GM12875 (cell line): ENCODE results near the gene TET2.

Experiments used
- H3K4me3 ChIP-seq: one replicate; pipeline ENCODE4 v1.5.1; 2011; ENCODE audit warnings: low read depth, low read length, control low read depth
- CTCF ChIP-seq: IDR thresholded peaks from 2 replicates; pipeline ENCODE4 v1.5.1; 2011; ENCODE audit warnings: low read depth, mild to moderate bottlenecking, control low read depth, inconsistent platforms, low read length, moderate library complexity, borderline replicate concordance; ENCODE audit not compliant: insufficient read depth

TET2 gene

GRCh38 chr4:105198541-105198940 is 51.9 kb downstream of the TET2 start:
- TF ChIP-seq CTCF = no peak
- no peak overlapping the region for H3K4me3 ChIP-seq

- no peak for TF ChIP-seq CTCF
- no peak overlapping the region for H3K4me3 ChIP-seq
Observed at GRCh38 chr4:105206214-105206613, 59.5 kb downstream of the TET2 start.

- TF ChIP-seq CTCF = no peak
Observed at GRCh38 chr4:105207386-105207785, 60.7 kb downstream of the TET2 start.

GRCh38 chr4:105208561-105208960 is 61.9 kb downstream of the TET2 start:
- H3K4me3 ChIP-seq = no peak overlapping the region
- no peak for TF ChIP-seq CTCF

More at GRCh38 chr4:105207386-105207785, 60.7 kb downstream of the TET2 start:
- no peak overlapping the region for H3K4me3 ChIP-seq

- no peak for TF ChIP-seq CTCF
- H3K4me3 ChIP-seq = no peak overlapping the region
Observed at GRCh38 chr4:105210916-105211315, 64.2 kb downstream of the TET2 start.

- H3K4me3 ChIP-seq = no peak overlapping the region
- no peak for TF ChIP-seq CTCF
Observed at GRCh38 chr4:105215609-105216313, 69.1 kb downstream of the TET2 start.

GRCh38 chr4:105225500-105225899 is 78.8 kb downstream of the TET2 start:
- no peak for TF ChIP-seq CTCF
- no peak overlapping the region for H3K4me3 ChIP-seq
